Prostate gland (tissue), 2 donors: ENCODE results near the gene ABHD17C. TPM values are rescaled to one million over a fixed set of nuclear protein-coding genes. Genes with fewer than 3 reads are reported as not detected.

Source experiments
- DNase-seq: peaks from one replicate; pipeline ENCODE4 v3.0.0-alpha.2; 2019; ENCODE audit warnings: low spot score
- H3K27ac ChIP-seq, 2 donors: fragments of 200-600 bp; sonication (generic); 2 replicates each; pipeline ENCODE4 v1.5.1; 2017 to 2019
- H3K27me3 ChIP-seq: fragments of 200-600 bp; sonication (generic); replicated peaks from 2 replicates; pipeline ENCODE4 v1.5.1; 2019; ENCODE audit not compliant: insufficient read depth
- H3K36me3 ChIP-seq, 2 donors: fragments of 200-600 bp; sonication (generic); 1 replicate in 1 of 2; 2 replicates in 1 of 2; pipeline versions ENCODE4 v1.5.1 to v1.8.1; 2017 to 2019
- H3K4me1 ChIP-seq: fragments of 200-600 bp; sonication (generic); replicated peaks from 2 replicates; pipeline ENCODE4 v1.5.1; 2019
- H3K4me3 ChIP-seq, 2 donors: fragments of 200-600 bp; sonication (generic); 2 replicates each; pipeline ENCODE4 v1.5.1; 2017 to 2019
- H3K9me3 ChIP-seq: fragments of 200-600 bp; sonication (generic); 2 replicates; pipeline ENCODE4 v1.5.1; 2017
- POLR2AphosphoS5 ChIP-seq: sonication (generic); formaldehyde crosslinking; IDR thresholded peaks from one replicate; pipeline ENCODE4 v1.6.1; 2017; ENCODE audit warnings: antibody characterized with exemption
- WGBS: methylation state at CpG from one replicate; pipeline ENCODE4 v1.1.5; 2018; 5-methylcytosine and 5-hydroxymethylcytosine counted together
- intact Hi-C: fragments of 100-400 bp; cut with DNase I; formaldehyde crosslinking; loops from one replicate; pipeline ENCODE4 v1.14.2; 2022
- small RNA-seq, 2 donors: library from RNA; depleted of rRNA; stranded (forward); fragments of <200 nt; gene quantifications; one replicate each; pipeline ENCODE3, GENCODE V24; 2016
- total RNA-seq, 2 donors: library from RNA; depleted of rRNA; stranded (reverse); fragments of >200 nt; gene quantifications; one replicate each; pipeline ENCODE4 v1.1.0, GENCODE V29; 2016
- TF ChIP-seq, protein P1 (sequence below), 4 experiments: fragments of 200-600 bp in 2 of 4; fragments of 450-650 bp in 2 of 4; sonication (generic) in 2 of 4; IDR thresholded peaks; 1 replicate in 3 of 4; 2 replicates in 1 of 4; pipeline ENCODE4 v1.5.1; 2016 to 2019; ENCODE audit warnings: antibody characterized with exemption in 4 of 4, mild to moderate bottlenecking in 2 of 4, moderate library complexity in 2 of 4

Gene ABHD17C
- total RNA-seq, 2 donors from 2014 or later: 13.6 to 32.4 TPM

DNA sequence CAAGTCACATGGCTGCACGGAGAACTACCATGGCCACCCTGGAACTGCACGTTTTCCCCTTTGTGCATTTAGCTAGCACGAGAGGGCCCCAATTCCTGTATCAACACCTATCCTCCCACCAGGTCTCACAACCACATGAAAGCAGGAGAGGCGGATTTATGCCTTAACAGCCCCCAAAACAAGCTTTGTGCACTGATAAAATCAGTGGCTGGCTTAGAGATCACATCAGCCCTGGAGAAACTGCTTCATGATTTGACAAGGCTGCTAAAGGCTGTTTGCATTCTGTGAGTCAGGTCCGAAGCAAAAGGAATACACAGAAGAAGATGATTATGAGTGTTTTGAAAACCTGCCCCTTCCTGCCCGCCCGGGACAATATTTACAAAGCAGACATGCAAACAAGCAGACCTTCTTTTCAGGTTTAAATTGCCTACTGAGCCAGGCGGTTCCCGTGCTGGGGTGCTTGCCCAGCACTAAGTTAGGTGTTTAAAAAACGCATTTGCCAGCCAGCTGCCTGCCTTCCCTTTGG, 109.9 kb downstream of the ABHD17C start:
- TF ChIP-seq, protein P1, sequence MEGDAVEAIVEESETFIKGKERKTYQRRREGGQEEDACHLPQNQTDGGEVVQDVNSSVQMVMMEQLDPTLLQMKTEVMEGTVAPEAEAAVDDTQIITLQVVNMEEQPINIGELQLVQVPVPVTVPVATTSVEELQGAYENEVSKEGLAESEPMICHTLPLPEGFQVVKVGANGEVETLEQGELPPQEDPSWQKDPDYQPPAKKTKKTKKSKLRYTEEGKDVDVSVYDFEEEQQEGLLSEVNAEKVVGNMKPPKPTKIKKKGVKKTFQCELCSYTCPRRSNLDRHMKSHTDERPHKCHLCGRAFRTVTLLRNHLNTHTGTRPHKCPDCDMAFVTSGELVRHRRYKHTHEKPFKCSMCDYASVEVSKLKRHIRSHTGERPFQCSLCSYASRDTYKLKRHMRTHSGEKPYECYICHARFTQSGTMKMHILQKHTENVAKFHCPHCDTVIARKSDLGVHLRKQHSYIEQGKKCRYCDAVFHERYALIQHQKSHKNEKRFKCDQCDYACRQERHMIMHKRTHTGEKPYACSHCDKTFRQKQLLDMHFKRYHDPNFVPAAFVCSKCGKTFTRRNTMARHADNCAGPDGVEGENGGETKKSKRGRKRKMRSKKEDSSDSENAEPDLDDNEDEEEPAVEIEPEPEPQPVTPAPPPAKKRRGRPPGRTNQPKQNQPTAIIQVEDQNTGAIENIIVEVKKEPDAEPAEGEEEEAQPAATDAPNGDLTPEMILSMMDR (IDR thresholded peaks at IDR 0.05): no peak
- TF ChIP-seq POLR2AphosphoS5: peak; percentile 76
- intact Hi-C loops: no loop called here
- WGBS: 26% methylated on average over 10 of the region's 10 CpGs
- peaks cover 2% of the 10 kb centered on the region for H3K4me1 ChIP-seq
- H3K4me3 ChIP-seq: no peak overlapping the region
- DNase-seq: peak; percentile 87
- peak overlapping the region; percentile 18 to 56 for H3K27ac ChIP-seq
- H3K27me3 ChIP-seq: no peaks in the 10 kb centered on the region
- no peaks in the 10 kb centered on the region for H3K36me3 ChIP-seq
- H3K9me3 ChIP-seq: no peaks in the 10 kb centered on the region

Small RNAs within 50 kb of the gene (small RNA-seq; reads per million reads assigned to genes)
- gene RNU6-380P: 0 reads per million in 2 donors

Other genes starting within 250 kb of the ABHD17C start
- 10 to 100 TPM in 1 of 2 donors, 1 to 10 TPM in 1; 1.6 to 13.5 TPM for gene CEMIP, start 84.1 kb downstream of the ABHD17C start, total RNA-seq